ENCODE measurements around the gene CELSR1. TPM values are rescaled to one million over a fixed set of nuclear protein-coding genes. Genes with fewer than 3 reads are reported as not detected.

CELSR1 gene
- polyA plus RNA-seq, 1 experiment: 0.14 TPM

DNA sequence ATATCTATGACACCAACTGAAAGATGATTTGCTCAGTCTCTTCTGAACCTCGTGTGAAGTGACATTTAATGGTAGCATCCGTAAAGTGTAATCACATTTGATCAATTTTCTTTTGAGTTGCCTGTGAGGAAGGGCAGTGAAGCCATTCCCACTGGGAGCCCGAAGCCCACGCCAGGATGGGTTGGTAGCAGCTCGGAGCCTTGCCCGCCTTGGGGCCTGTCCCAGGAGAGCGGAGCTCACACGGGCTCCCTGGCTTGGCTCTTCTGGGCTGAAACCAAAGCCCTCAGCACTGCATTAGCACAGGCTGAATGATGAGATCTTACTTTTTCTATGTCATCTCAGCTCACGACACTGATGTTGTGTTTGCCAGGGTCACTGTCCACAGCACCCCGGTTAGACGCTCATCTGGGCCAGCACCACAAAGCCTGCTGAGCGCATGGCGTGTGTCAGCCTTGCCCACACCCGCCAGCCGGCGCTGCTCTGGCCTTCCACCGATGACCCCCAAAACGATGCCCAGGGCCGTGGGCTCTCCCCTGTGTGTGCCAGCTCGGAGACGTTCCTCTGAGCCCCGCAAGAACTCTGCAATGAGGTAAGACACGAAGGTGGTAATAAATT is 211.2 kb downstream of the CELSR1 start:
- POLR2A ChIA-PET: no interaction called here

DNA sequence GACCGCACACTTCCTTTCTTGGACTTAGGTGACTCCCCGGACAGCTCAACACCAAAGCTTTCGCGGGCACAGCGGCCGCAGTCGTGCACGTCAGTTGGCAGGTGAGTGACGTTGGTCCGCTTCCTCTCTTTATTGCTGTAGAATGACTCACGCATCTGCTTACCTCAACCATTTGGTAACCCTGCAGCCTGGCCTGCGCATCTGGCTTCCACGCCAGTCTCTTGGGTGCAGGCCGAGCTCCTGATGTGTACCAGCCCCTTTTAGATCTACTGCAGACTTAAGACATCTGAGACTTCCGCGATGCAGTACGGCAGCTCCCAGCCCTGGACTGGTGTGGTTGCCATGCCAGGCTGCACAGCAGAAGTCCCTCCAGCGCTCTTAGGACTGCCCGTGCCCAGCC is 214.3 kb downstream of the CELSR1 start:
- Histone ChIP-seq H3K9me3 (ENCODE audit: control insufficient read depth, insufficient read depth, low read length) (no peaks in the 10 kb centered on the region; the same call in 1 of the 2 replicates), H3K4me3 (ENCODE audit: low read depth, low read length) (no peak overlapping the region), H3K27ac (ENCODE audit: low read depth, low read length) (no peak overlapping the region), H3K27me3 (ENCODE audit: control insufficient read depth, insufficient read depth, low read length) (no peaks in the 10 kb centered on the region)
- POLR2A ChIA-PET: no interaction called here
- CTCF ChIA-PET: no interaction called here
- no peak for DNase-seq (ENCODE audit: low read depth, low spot score)
- TF ChIP-seq, protein P1, sequence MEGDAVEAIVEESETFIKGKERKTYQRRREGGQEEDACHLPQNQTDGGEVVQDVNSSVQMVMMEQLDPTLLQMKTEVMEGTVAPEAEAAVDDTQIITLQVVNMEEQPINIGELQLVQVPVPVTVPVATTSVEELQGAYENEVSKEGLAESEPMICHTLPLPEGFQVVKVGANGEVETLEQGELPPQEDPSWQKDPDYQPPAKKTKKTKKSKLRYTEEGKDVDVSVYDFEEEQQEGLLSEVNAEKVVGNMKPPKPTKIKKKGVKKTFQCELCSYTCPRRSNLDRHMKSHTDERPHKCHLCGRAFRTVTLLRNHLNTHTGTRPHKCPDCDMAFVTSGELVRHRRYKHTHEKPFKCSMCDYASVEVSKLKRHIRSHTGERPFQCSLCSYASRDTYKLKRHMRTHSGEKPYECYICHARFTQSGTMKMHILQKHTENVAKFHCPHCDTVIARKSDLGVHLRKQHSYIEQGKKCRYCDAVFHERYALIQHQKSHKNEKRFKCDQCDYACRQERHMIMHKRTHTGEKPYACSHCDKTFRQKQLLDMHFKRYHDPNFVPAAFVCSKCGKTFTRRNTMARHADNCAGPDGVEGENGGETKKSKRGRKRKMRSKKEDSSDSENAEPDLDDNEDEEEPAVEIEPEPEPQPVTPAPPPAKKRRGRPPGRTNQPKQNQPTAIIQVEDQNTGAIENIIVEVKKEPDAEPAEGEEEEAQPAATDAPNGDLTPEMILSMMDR (IDR thresholded peaks at IDR 0.05; ENCODE audit: low read depth, low read length): no peak

More for the DNA sequence above, 211.2 kb downstream of the CELSR1 start:
- Histone ChIP-seq H3K9me3 (ENCODE audit: control insufficient read depth, insufficient read depth, low read length) (no peaks in the 10 kb centered on the region; the same call in 1 of the 2 replicates), H3K4me3 (ENCODE audit: low read depth, low read length) (no peak overlapping the region), H3K27ac (ENCODE audit: low read depth, low read length) (no peak overlapping the region), H3K27me3 (ENCODE audit: control insufficient read depth, insufficient read depth, low read length) (no peaks in the 10 kb centered on the region)
- CTCF ChIA-PET: interaction anchor here (1.4 kb wide), 1 partner anchor 203 kb away, joined by 3 read pairs; no protein-coding TSS in a partner anchor
- TF ChIP-seq, protein P1 (IDR thresholded peaks at IDR 0.05; ENCODE audit: low read depth, low read length): no peak
- DNase-seq (ENCODE audit: low read depth, low spot score): no peak

DNA sequence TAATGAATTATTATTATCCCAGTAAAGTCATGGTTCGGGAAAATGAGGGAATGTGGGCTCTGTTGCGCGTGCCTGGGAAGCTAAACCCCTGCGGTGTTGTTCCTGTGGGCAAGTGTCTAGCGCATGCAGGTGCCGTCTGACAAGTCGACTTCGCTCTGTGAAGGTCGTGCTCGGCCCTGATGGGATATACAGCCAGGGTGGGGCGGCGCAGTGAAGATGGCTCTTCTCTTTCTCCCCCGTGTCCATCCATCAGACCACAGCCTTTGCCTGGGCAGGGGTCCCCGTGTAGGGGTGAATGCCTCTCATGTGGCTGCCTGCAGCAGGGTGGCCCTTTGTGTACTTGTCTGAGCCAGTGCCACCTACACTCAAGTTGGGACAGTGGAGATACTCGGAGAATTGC is 214.7 kb downstream of the CELSR1 start:
- Histone ChIP-seq H3K4me3 (ENCODE audit: low read depth, low read length) (no peak overlapping the region), H3K27ac (ENCODE audit: low read depth, low read length) (no peak overlapping the region), H3K9me3 (ENCODE audit: control insufficient read depth, insufficient read depth, low read length) (no peaks in the 10 kb centered on the region; the same call in 1 of the 2 replicates), H3K27me3 (ENCODE audit: control insufficient read depth, insufficient read depth, low read length) (no peaks in the 10 kb centered on the region)
- ChIA-PET POLR2A (no interaction called here), CTCF (no interaction called here)
- no peak for DNase-seq (ENCODE audit: low read depth, low spot score)
- TF ChIP-seq, protein P1 (IDR thresholded peaks at IDR 0.05; ENCODE audit: low read depth, low read length): no peak

DNA sequence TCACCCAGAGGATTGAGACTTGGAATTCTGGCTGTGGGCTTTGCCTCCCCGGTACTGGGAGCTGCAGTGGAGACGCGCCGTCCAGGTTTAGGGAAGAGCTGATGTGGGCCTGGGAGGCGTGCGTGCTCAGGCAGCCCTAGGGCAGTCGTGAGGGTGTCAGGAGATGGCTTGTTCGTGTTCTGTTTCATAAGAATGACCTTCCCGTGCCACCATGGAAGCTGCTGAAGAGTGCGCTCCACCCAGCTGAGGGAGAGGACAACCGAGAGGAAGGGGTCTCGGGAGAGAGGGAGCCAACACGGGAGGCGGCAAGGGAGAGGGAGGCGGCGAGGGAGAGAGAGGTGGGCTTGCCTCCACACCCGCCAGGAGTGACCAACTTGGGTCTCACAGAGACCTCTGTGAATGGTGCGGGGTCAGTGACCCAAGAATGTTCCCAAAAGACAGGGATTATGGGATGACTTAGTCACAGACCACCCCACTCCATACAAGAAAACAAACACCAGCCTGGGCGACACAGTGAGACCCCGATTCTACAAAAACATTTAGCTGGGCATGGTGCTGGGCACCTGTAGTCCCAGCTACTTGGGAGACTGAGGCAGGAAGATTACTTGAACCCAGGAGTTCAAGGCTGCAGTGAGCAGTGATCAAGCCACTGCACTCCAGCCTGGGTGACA is 216.6 kb downstream of the CELSR1 start:
- POLR2A ChIA-PET: no interaction called here
- Histone ChIP-seq H3K9me3 (ENCODE audit: control insufficient read depth, insufficient read depth, low read length) (no peaks in the 10 kb centered on the region; the same call in 1 of the 2 replicates), H3K27me3 (ENCODE audit: control insufficient read depth, insufficient read depth, low read length) (no peaks in the 10 kb centered on the region), H3K4me3 (ENCODE audit: low read depth, low read length) (no peak overlapping the region), H3K27ac (ENCODE audit: low read depth, low read length) (no peak overlapping the region)
- TF ChIP-seq, protein P1 (IDR thresholded peaks at IDR 0.05; ENCODE audit: low read depth, low read length): no peak
- CTCF ChIA-PET: no interaction called here
- DNase-seq (ENCODE audit: low read depth, low spot score): no peak

- TF ChIP-seq, protein P1 (IDR thresholded peaks at IDR 0.05; ENCODE audit: low read depth, low read length): no peak
- no peaks in the 10 kb centered on the region; the same call in 1 of the 2 replicates for H3K9me3 ChIP-seq (ENCODE audit: control insufficient read depth, insufficient read depth, low read length)
- CTCF ChIA-PET: no interaction called here
- no peak overlapping the region for H3K4me3 ChIP-seq (ENCODE audit: low read depth, low read length)
- POLR2A ChIA-PET: no interaction called here
- no peak for DNase-seq (ENCODE audit: low read depth, low spot score)
- no peak overlapping the region for H3K27ac ChIP-seq (ENCODE audit: low read depth, low read length)
- H3K27me3 ChIP-seq (ENCODE audit: control insufficient read depth, insufficient read depth, low read length): no peaks in the 10 kb centered on the region
These were observed 217.2 kb downstream of the CELSR1 start for GRCh38 chr22:46320166-46320710.

Measured in AG04450 (cell line).